Anterior cingulate cortex (tissue), 58 donors: ENCODE results near the gene CA14.
"Not testable (repeated sequence)": the region's sequence is repeated elsewhere in the genome, so short reads cannot be mapped to it uniquely, and the experiment has no call there.

Experiments
- DNase-seq, 58 donors: peaks; one replicate each; lab custom pipeline; 2025; lab: John Stamatoyannopoulos, UW

Gene CA14

GRCh38 chr1:150271291-150271959 lies 13.9 kb downstream of the CA14 start:
- DNase-seq = no peak

GRCh38 chr1:150273311-150273710 lies 15.7 kb downstream of the CA14 start:
- DNase-seq = no peak

GRCh38 chr1:150280138-150280707 lies 22.6 kb downstream of the CA14 start:
- no peak for DNase-seq

GRCh38 chr1:150281221-150281757 lies 23.7 kb downstream of the CA14 start:
- DNase-seq = peak in 53 of 58 donors; percentile 9 to 79 (median 58)

- DNase-seq = peak; percentile 66 to 98 (median 94)
Measured at GRCh38 chr1:150281758-150282557, 24.4 kb downstream of the CA14 start, which contains the start of gene CIART. Gene CIART (plus strand): TSS chr1:150282554. CDS start chr1:150283268, 714 bp downstream.

DNA sequence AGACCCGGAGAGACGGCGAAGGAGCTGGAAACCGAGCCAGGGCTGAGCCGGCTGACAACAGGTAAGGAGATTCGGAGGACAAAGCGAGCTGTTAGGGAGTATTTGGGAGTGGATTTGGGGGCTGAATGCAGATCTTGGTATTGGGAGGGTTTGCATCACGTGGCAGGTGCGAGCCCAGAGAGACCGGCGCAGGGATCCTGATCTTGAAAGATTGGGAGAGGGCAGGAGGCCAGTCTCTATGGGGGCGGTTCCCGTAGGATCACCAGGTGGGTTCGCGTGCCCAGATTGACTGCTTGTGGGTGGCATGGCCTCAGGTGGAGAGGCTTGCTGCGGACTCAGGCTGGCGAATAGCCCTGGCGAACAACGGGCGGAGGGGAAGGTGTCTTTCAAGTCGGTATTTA lies 25.0 kb downstream of the CA14 start:
- peak in 7 of 58 donors; percentile 42 to 72 (median 60) for DNase-seq

DNA sequence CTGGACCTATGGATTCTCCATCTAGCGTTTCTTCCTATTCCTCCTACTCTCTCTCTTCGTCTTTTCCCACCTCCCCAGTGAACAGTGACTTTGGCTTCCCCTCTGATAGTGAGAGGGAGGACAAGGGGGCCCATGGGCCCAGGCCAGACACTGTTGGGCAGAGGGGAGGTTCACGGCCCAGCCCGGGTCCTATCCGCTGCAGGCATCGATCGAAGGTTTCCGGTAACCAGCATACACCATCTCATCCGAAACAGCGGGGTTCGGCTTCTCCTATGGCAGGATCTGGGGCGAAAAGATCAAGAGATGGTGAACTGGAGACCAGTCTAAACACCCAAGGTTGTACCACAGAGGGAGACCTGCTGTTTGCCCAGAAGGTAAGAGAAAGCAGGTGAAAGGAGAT lies 25.7 kb downstream of the CA14 start:
- peak in 1 of 58 donors; percentile 3 for DNase-seq

GRCh38 chr1:150288382-150288781 lies 30.8 kb downstream of the CA14 start:
- no peak for DNase-seq

GRCh38 chr1:150288822-150289221 lies 31.2 kb downstream of the CA14 start:
- DNase-seq = no peak

DNA sequence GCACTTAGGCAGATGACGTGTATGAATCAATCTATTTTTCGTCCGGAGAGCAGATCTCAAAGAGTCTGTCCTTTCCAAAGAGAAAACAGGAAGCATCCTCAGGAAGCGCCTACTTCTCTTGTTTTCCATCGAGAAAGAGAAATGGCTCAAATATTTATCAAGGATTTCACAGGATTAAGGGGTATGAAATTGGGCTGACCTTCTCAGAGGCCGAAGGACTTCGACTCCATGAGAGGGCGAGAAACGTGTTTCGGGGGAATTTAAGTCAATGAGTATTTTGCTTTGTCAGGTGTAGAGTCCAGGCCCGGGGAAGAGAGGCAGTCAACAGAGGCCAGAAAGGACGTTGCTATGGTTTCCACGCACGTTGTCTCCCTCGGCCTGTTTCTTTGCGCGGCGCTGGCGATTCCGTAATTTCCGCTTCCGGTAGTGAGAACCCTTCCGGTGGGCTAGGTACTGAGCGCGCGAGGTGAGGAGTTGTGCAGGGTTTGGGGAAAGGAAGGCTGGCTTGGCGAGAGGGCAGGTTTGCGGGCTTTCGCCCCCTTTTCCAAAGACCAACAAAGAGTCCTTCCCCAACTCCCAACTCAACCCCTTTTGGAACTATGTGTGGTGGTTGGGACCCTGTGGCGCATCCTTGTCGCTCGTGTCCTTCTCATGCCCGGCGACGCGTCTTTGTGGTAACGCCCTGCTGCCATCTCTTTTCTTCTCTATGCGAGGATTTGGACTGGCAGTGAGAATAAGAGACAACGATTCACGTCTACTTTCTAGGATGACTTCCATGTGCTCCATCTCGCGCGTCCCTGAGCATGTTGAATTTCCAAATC lies 36.1 kb downstream of the CA14 start, which contains the start of gene MRPS21:
Gene MRPS21, plus strand, starts transcription at position 429 of the 821 bp plus-strand sequence. CDS start 506 bp downstream, outside the sequence.
- DNase-seq = peak; percentile 37 to 95 (median 84)

DNA sequence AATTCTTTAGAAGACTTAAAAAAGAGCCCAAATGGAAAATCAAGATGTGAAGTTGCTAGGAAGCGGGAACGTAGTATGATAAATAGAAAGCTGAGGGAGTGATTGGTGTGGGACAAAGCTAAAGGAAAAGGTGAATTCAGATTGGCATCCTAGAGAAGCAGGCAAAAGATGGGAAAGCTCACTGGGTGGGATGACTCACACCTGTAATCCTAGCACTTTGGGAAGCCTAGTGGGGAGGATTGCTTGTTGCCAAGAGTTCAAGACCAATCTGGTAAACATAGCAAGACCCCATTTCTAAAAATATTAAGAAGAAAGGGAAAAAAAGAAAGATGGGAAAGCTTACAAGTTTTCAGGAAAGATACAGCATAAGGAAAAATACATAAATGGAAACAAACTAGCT lies 37.9 kb downstream of the CA14 start:
- DNase-seq = no peak

- no peak for DNase-seq
Measured at GRCh38 chr1:150299716-150300115, 42.1 kb downstream of the CA14 start.

- DNase-seq = peak in 55 of 58 donors; percentile 4 to 89 (median 60)
Measured at GRCh38 chr1:150302338-150302737, 44.8 kb downstream of the CA14 start.

- DNase-seq = no peak
Measured at GRCh38 chr1:150302902-150303301, 45.3 kb downstream of the CA14 start.

- DNase-seq = not testable (repeated sequence)
Measured at GRCh38 chr1:150308585-150308984, 51.0 kb downstream of the CA14 start.

DNA sequence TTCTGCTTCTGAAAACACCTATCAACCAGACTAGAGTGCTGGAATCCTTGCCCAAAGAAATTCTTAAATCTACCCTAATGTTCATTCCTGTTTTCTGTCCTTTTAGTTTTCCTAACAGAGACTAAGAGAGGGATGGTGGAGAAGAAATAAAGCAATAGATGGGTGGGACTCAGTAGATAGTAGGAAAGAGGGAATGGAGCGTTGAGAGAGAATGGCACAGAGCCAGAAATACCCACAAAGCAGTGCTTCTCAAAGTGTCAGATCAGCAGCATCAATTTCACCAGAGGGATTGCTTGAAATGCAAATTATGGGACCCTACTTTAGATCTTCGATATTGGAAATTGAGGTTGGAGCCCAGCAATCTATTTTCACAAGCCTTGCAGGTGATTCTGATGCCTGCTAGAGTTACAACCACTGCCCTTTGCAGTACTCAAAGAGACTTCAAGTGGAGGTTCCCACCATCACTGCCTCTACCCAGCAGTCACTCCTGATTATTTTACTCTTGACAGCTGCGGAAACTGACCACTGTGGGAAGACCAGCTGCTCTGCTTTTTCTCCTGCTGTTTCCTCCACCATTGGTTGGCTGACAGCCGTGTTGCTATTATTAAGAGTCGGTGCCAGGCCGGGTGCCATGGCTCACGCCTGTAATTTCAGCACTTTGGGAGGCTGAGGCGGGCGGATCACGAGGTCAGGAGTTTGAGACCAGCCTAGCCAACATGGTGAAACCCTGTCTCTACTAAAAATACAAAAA lies 52.4 kb downstream of the CA14 start:
- no peak for DNase-seq

GRCh38 chr1:150311762-150312161 lies 54.2 kb downstream of the CA14 start:
- DNase-seq = no peak
